MCF 10A (cell line): Measurements from ENCODE around the gene CMC2. TPM values are rescaled to one million over a fixed set of nuclear protein-coding genes. Genes with fewer than 3 reads are reported as not detected.

ENCODE experiments used
- BruUV-seq: library from RNA; stranded (reverse); fragments of 400-500 nt; replicated peaks from 2 replicates; lab custom pipeline; 2021; lab: Mats Ljungman, UMichigan
- CTCF ChIA-PET: fragments of 300-600 bp; sonication (Branson Sonifier 250); formaldehyde crosslinking; extraction: SDS; loops from one replicate; lab custom pipeline; 2021; ENCODE audit warnings: antibody characterized with exemption, inconsistent platforms; lab: Yijun Ruan, JAX
- POLR2A ChIA-PET: fragments of 300-600, 350-650 bp; sonication (Branson Sonifier 250); formaldehyde crosslinking; extraction: SDS; loops from one replicate; lab custom pipeline; 2020; ENCODE audit warnings: antibody characterized with exemption, inconsistent platforms; lab: Yijun Ruan, JAX
- DNase-seq: peaks from one replicate; pipeline ENCODE4 v3.0.0-alpha.2; 2018; ENCODE audit not compliant: unreplicated experiment
- H3K27ac Mint-ChIP-seq: one replicate; pipeline ENCODE4 v1.8.0; 2022; ENCODE audit warnings: mild to moderate bottlenecking, low read depth, mixed read lengths; ENCODE audit not compliant: unreplicated experiment
- H3K27me3 Mint-ChIP-seq: one replicate; pipeline ENCODE4 v1.8.0; 2022; ENCODE audit warnings: mixed read lengths; ENCODE audit not compliant: insufficient read depth, unreplicated experiment
- H3K36me3 Mint-ChIP-seq: one replicate; pipeline ENCODE4 v1.8.0; 2022; ENCODE audit warnings: mild to moderate bottlenecking, moderate library complexity, mixed read lengths; ENCODE audit not compliant: insufficient read depth, unreplicated experiment
- H3K4me1 Mint-ChIP-seq: one replicate; pipeline ENCODE4 v1.8.0; 2022; ENCODE audit warnings: mixed read lengths; ENCODE audit not compliant: insufficient read depth, unreplicated experiment
- H3K4me3 Mint-ChIP-seq: one replicate; pipeline ENCODE4 v1.8.0; 2022; ENCODE audit warnings: mild to moderate bottlenecking, moderate library complexity, mixed read lengths; ENCODE audit not compliant: unreplicated experiment
- H3K9me3 Mint-ChIP-seq: one replicate; pipeline ENCODE4 v1.8.0; 2022; ENCODE audit warnings: mixed read lengths; ENCODE audit not compliant: unreplicated experiment
- intact Hi-C: fragments of 100-400 bp; cut with micrococcal nuclease; formaldehyde crosslinking; loops from 2 replicates; pipeline ENCODE4 v1.14.1; 2022
- total RNA-seq: library from RNA; stranded (reverse); gene quantifications from 2 replicates; pipeline ENCODE4 v1.2.3, GENCODE V29; 2022
- TF ChIP-seq, protein P1 (sequence below): fragments of 200-600 bp; IDR thresholded peaks from one replicate; pipeline ENCODE4 v1.8.0; 2022; ENCODE audit warnings: antibody characterized with exemption, mild to moderate bottlenecking; ENCODE audit not compliant: unreplicated experiment

Gene CMC2
- total RNA-seq, 1 experiment from 2014 or later: 102 TPM

DNA sequence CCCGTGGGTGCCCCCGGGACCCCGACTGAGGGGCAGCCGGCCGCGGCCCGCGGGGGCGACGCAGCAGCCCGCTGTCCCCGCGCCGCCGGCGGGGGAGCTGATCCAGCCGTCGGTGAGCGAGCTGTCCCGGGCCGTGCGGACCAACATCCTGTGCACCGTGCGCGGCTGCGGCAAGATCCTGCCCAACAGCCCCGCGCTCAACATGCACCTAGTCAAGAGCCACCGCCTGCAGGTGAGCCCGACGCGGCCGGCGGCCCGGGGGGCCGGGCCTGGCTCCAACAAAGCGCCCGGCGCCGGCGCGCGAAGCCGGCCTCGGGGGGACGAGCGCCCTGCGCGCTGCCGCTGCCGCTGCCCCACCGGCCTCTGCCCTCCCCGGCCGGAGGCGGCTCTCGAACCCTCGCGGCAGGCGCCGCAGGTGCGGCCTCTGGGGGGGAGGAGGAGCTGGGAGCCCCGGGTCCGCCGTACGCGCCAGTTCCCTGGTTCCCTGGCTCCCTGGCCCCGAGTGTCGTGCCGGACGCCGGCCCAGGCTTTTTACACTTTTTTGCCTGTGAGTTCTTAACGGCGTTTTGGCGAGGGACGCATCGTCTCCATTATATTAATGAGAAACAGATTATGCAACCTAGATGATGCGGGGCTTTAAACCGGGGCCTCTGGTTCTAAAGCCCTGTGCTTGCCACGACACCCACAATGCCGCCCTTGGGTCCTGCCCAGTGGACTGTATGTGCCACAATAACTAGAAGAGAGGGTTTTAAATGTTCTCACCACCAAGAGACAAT lies 29.5 kb upstream of the CMC2 start:
- Mint-ChIP-seq H3K27me3 (no peaks in the 10 kb centered on the region), H3K9me3 (no peaks in the 10 kb centered on the region), H3K36me3 (peaks cover 21% of the 10 kb centered on the region), H3K4me1 (peaks cover 14% of the 10 kb centered on the region), H3K4me3 (peak overlapping the region; percentile 79), H3K27ac (peak overlapping the region; percentile 59)
- peak; percentile 20 for DNase-seq
- BruUV-seq: no TSS peak
- CTCF ChIA-PET: interaction anchor here (0.6 to 7.9 kb wide), 34 partner anchors 8 to 738 kb away, joined by 3 to 67 read pairs (median 4); partner anchors contain the start of genes C16orf46, CENPN and CMC2
- intact Hi-C loops: loop anchor here (2.0 to 10.0 kb wide), 3 partner anchors 41 to 279 kb away; partner anchors contain the start of genes C16orf46 and GAN
- TF ChIP-seq, protein P1, sequence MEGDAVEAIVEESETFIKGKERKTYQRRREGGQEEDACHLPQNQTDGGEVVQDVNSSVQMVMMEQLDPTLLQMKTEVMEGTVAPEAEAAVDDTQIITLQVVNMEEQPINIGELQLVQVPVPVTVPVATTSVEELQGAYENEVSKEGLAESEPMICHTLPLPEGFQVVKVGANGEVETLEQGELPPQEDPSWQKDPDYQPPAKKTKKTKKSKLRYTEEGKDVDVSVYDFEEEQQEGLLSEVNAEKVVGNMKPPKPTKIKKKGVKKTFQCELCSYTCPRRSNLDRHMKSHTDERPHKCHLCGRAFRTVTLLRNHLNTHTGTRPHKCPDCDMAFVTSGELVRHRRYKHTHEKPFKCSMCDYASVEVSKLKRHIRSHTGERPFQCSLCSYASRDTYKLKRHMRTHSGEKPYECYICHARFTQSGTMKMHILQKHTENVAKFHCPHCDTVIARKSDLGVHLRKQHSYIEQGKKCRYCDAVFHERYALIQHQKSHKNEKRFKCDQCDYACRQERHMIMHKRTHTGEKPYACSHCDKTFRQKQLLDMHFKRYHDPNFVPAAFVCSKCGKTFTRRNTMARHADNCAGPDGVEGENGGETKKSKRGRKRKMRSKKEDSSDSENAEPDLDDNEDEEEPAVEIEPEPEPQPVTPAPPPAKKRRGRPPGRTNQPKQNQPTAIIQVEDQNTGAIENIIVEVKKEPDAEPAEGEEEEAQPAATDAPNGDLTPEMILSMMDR: no peak
- POLR2A ChIA-PET: interaction anchor here (0.6 to 4.9 kb wide), 16 partner anchors 12 to 806 kb away, joined by 3 to 59 read pairs (median 4); partner anchors contain the start of genes C16orf46, CENPN, CMC2 and GAN

DNA sequence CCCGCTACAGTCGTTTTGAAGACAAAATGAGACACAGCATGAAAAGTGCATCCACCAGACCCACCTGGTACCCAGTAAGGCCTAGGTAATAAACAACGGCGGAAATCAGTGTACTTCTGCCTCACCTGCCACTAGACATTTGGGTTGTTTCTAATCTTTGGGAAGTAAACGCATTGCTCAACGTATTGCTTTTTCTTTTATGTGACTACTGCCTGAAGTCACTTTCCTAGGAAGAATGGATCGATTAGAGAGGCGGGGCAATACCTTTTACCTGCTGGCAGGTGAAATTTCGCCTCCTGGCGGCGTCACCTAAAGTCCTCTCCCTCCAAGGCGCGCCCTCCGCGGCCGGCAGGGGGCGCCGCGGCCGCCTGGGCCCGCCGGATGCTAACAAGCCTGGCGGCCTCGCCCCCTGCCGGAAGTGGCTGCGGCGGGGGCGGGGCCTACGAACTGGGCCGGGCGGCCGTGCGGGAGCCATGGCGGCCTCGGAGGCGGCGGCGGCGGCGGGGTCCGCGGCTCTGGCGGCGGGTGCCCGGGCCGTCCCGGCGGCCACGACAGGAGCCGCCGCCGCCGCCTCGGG lies 28.8 kb upstream of the CMC2 start, which contains the start of gene ATMIN:
Gene ATMIN, plus strand, starts transcription at position 445 of the 577 bp plus-strand sequence. Its CDS starts 29 bp downstream, at position 474.
- peak; percentile 88 for DNase-seq
- peaks cover 18% of the 10 kb centered on the region for H3K36me3 Mint-ChIP-seq
- peaks cover 14% of the 10 kb centered on the region for H3K4me1 Mint-ChIP-seq
- peak within 1 kb of the TSS; percentile 59 for H3K27ac Mint-ChIP-seq
- intact Hi-C loops: loop anchor here (10.0 kb wide), 2 partner anchors 159 to 279 kb away; partner anchors contain the start of gene GAN
- H3K27me3 Mint-ChIP-seq: no peaks in the 10 kb centered on the region
- ChIA-PET CTCF (interaction anchor here (0.6 to 7.9 kb wide), 37 partner anchors 9 to 739 kb away, joined by 3 to 67 read pairs (median 3); partner anchors contain the start of genes C16orf46, CENPN and CMC2), POLR2A (interaction anchor here (0.6 to 4.9 kb wide), 14 partner anchors 12 to 807 kb away, joined by 3 to 59 read pairs (median 4); partner anchors contain the start of genes C16orf46, CENPN, CMC2 and GAN)
- TF ChIP-seq, protein P1: peak; percentile 95
- BruUV-seq: no TSS peak
- H3K9me3 Mint-ChIP-seq: no peaks in the 10 kb centered on the region
- peak within 1 kb of the TSS; percentile 79 for H3K4me3 Mint-ChIP-seq

DNA sequence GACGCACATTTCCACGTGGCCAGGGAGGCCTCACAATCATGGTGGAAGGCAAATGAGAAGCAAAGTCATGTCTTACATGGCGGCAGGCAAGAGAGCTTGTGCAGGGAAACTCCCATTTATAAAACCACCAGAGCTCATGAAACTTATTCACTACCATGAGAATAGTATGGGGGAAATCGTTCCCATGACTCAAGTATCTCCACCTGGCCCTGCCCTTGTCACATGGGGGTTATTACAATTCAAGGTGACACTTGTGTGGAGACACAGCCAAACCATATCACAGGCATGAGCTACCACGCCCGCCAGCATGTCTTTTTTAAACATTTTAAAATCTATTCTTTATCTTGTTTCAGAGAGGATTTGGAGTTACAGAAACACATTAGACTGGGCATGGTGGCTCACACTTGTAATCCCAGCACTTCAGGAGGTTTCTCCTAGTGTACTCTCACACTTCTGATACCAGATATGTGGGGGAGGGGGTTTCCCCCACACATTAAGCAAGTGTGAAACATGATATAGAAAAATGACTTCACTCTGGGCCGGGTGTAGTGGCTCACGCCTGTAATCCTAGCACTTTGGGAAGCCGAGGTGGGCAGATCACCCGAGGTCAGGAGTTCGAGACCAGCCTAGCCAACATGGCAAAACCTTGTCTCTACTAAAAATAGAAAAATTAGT lies 23.4 kb upstream of the CMC2 start:
- H3K27me3 Mint-ChIP-seq: no peaks in the 10 kb centered on the region
- DNase-seq: no peak
- no TSS peak for BruUV-seq
- TF ChIP-seq, protein P1: no peak
- intact Hi-C loops: loop anchor here (10.0 kb wide), 2 partner anchors 165 to 285 kb away; partner anchors contain the start of gene GAN
- no peak overlapping the region for H3K27ac Mint-ChIP-seq
- no peak overlapping the region for H3K4me3 Mint-ChIP-seq
- peaks cover 22% of the 10 kb centered on the region for H3K36me3 Mint-ChIP-seq
- ChIA-PET POLR2A (interaction anchor here (1.0 to 2.3 kb wide), 2 partner anchors 10 to 24 kb away, joined by 3 to 7 read pairs; partner anchors contain the start of genes CENPN and CMC2), CTCF (interaction anchor here (0.5 to 1.0 kb wide), 7 partner anchors 10 to 1031 kb away, joined by 3 to 8 read pairs (median 4); no protein-coding TSS in a partner anchor)
- H3K9me3 Mint-ChIP-seq: no peaks in the 10 kb centered on the region
- H3K4me1 Mint-ChIP-seq: no peaks in the 10 kb centered on the region
